GM19463 (cell line): Measurements from ENCODE around the gene MKNK2.
"Not testable (repeated sequence)": the region's sequence is repeated elsewhere in the genome, so short reads cannot be mapped to it uniquely, and the experiment has no call there.

Source experiments
- ATAC-seq: cut with Tn5 transposase; IDR thresholded peaks from one replicate; pipeline ENCODE4 v1.9.1; 2021; ENCODE audit warnings: mild to moderate bottlenecking, moderate library complexity; ENCODE audit not compliant: unreplicated experiment

The MKNK2 gene

DNA sequence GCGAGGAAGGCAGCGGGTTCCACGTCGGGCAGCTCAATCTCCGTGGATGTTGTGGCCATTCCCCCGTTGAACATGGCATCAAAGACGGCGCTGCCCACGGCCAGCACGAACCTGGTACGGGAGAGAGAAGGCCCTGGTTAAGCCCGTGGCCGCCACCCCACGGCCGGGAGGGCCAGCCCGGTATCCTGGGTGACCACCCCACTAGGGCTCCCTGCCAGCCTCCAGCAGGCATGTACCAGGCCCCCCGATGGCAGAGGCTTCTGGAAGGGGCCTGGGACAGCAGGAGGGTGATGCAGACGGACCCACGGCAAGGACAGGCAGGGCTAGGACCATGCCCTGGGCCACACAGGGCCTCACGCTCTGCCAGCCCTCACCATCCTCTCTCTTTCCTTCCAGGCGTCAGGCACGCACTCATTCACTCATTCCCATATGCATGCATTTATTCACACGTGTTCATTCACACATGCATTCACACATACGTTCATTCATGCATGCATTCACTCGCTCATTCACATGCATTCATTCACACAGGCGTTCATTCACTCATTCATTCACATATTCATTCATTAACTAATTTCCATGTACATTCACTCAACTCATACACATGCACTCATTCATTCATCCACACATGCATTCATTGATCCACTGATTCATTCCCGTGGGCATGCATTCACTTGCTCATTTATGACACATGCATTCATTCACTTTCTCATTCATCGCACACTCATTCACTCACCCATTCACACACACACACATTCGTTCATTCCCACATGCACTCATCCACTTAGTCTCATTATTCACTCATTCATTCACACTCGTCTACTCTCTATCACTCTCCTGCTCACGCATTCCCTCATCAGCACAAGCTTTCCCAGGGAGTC is 53.5 kb downstream of the MKNK2 start:
- ATAC-seq, result no peak

DNA sequence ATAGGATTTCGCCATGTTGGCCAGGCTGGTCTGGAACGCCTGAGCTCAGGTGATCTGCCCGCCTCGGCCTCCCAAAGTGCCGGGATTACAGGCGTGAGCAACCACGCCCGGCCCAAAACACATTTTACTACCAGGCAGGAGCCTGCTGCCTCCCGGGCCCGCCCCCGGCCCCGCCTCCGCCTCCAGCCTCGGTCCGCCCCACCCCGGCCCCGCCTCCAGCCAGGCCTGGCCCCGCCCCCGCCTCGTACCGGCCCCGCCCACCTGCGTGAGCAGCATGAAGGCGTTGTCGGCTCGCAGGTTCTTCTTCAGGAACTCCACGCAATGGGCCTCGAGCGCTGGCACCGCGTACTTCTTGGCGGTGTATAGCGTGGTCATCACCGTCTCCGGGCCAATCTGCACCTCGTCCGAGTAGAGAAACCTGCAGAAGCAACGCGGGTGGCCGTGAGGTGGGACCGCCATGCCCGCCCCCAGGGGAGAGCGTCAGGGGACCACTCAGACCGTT is 58.2 kb downstream of the MKNK2 start:
- no peak for ATAC-seq

DNA sequence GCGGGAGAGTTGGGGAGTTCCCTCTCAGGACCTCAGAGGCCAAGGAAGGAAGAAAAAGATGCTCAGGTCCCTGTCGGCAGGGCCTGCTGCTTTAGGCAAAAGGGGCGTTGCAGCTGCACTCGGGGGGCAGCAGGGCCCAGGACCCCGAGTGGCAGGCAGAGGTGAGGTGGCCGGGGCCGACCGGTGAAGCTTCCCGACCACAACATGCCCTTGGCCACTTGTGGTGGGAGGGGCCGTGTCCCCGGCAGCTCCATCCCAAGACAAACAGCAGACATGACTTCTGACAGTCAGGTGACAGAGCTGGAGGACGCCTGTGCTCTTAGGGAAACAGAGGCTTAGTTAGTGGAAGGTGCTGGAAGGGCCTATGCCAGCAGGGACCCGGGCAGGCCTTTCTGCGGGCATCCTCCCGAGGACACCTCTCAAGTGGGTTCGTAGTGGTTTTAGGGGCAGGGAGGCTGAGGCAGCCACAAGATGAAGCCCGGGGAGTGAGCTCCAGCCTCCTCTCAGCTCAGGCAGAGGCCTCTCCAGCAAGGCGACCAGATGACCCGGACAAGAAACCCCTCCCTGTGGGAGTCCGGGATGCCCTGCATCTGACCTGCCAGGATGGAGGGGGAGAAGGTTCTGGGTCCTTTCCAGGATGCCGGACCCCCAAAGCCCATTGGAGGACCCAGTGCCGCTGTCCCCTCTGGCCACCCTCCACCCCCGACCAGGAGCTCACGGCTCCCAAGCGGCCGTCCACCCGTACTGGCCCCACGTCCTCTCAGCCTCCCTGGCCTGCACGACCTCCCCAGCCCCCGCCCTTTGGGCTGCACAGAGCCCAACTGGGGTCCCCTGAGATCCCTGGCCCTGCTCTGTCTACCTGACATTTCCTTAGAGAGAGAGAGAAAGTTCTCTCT is 59.8 kb downstream of the MKNK2 start:
- no peak for ATAC-seq

GRCh38 chr19:1990230-1991017 is 60.6 kb downstream of the MKNK2 start:
- ATAC-seq, result no peak

DNA sequence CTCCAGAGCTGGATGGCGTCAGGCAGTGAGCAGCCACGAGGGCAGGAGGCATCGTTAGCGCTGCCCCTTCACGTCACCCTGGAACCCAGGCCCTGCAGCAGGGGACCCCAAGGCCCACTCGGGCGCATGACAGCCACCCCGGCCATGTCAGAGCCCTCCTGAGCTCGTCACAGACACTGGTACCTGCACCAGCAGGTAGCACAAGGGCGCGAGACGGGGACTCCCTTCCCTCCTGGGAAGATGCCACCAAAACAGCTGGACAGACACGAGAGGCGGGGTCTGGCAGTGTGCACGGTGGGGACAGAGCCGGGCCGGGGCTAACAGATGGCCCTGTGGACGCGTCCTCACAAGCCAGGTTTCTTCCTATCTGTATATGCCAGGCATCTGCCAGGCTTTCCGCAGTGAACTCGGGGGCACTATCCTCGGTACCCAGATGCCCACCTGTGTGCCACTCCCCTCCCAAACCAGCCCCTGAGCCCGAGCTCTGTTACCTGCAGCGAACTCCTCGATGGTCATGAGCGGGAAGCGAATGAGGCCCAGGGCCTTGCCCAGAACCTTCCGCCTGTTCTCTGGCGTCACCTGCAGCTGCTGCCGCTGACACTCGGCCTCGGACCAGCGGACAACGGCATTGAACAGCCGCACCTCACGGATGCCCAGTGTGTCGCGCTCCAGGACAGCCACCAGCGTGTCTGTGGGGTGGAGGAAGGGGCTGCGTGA is 61.4 kb downstream of the MKNK2 start:
- no peak for ATAC-seq

- not testable (repeated sequence) for ATAC-seq
Observed at GRCh38 chr19:1988464-1988863, 62.6 kb downstream of the MKNK2 start.
